GM18907 (cell line): ENCODE results near the gene SETD1B.
"Not testable (repeated sequence)": the region's sequence is repeated elsewhere in the genome, so short reads cannot be mapped to it uniquely, and the experiment has no call there.

ENCODE experiments used
- ATAC-seq: cut with Tn5 transposase; IDR thresholded peaks from one replicate; pipeline ENCODE4 v1.9.1; 2021; ENCODE audit warnings: mild to moderate bottlenecking, moderate library complexity; ENCODE audit not compliant: unreplicated experiment

SETD1B gene

DNA sequence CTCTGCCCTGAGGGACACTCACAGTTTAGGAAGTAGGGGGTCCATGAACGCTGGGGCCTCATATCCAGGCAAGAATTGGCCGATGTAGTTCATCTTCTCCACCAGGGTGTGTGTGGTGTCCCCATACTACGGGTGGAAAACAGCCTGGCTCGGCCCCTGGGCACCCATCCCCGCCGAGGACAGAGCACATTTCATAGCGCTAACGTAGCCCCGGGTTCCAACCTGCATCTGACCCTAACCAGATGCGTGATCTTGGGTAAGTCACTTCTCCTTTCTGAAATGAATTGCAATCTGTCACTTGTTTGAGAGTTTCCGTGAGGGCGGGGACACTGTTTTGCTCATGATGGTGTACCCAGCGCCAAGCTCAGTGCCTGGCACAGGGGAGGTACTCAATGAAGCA is 45.9 kb downstream of the SETD1B start:
- no peak for ATAC-seq

DNA sequence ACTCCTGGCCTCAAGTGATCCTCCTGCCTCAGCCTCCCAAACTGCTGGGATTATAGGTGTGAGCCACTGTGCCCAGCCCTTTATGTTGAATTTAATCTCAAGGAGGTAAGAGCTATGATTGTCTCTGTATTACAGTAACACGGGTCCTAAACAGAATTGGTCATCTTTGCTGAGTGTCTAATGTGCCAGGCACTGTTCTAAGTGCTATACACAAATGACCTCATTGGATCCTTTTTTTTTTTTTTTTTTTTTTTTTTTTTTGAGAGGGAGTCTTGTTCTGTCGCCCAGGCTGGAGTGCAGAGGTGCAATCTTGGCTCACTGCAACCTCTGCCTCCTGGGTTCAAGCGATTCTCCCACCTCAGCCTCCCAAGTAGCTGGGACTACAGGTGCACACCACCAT is 48.6 kb downstream of the SETD1B start:
- ATAC-seq = not testable (repeated sequence)

DNA sequence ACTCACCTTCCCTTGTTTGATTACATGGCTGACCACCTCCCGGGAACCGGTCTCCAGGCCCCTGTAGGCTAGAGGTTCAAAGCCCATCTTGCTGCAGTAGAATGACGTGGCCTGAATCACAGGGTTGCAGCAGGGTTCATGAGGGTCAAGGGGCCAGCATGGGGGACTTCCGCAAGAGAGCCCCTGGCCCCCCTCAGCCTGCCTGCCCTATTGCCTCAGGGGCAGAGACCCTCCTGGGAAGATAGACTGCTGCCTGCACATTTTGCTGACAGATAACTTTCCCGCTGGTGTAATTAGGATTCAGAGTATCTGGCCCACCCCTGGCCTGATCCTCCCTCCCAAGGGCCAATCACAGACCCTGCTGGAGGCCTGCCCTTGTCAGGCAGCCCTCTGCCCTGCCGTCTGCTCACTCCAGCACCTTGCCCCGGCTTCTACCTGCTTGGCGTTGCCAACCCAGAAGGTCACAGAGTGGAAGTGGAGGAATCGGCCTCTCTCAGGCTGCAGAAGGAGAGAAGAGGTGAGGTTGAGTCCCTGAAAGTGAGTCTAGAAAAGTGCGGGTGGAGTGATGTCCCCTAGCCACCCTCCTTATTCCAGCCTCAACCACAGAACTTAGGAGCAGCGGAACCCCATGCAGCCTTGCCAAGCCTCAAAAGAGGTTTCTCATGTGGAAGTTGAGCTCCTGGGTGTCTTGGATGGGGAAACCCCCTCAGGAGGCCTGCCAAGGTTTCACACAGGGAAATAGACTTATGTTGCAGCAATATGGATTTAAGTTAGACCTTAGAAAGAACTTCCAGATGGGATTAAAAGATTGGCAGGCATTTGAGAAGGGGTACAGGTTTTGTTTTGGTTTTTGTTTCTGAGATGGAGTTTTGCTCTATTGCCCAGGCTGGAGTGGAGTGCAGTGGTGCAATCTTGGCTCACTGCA is 53.8 kb downstream of the SETD1B start:
- ATAC-seq = no peak

DNA sequence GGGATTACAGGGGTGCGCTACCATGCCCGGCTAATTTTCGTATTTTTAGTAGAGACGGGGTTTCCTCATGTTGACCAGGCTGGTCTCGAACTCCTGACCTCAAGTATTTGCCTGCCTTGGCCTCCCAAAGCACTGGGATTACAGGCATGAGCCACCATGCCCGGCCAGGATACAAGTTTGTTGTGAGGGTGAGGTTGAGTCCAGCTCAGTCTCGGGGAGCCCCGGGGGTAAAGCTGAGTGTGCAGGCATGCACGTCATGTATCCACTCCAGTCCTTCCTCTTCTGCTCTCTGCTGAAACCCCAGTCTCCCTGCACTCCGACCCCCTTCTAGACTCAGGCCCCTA is 54.5 kb downstream of the SETD1B start:
- ATAC-seq = no peak

DNA sequence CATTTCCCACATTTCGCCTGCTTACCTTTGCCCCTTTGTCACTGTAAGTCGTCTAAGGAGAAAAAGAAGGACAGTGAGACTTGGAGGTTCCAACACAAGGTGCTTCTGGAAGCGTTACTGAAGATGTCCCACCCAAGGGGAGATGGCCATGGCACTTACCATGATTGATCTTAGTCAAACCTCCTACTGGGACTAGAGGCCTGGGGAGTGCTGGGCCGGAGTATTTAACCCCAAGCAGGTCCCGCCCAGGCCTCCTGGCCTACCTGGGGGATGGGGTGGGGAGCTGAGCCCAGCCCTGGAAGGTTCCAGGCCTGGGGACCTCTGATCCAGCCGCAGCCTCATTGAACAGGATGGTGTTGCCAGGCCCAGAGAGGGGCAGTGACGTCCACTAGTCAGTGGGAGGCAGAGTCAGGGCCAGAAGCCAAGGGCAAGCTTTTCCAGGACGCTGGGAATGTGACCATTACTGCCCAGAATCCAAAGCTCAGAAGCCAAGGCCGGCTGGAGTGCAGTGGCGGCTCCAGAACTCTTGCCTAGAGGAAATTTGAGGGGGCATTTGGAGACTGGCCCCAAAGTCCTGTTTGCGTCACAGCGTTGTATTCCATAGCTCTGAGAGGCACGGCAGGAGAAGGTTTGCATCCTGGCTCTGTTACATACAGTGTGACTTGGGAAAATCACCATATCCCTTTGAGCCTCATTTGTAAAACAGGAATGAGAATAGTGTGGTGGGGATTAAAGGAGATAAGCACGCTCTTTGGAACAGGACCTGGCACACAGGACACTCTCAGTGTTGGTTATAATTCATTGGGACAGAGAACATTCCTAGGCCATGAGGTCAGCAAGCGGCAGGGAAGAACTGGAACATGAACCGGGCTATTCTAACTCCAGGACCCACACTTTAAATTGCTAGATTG is 55.1 kb downstream of the SETD1B start, which contains the start of gene HPD:
Gene HPD, minus strand, starts transcription at position 198 of the 911 bp plus-strand sequence. Its CDS starts 36 bp downstream, at position 162.
- ATAC-seq = no peak

DNA sequence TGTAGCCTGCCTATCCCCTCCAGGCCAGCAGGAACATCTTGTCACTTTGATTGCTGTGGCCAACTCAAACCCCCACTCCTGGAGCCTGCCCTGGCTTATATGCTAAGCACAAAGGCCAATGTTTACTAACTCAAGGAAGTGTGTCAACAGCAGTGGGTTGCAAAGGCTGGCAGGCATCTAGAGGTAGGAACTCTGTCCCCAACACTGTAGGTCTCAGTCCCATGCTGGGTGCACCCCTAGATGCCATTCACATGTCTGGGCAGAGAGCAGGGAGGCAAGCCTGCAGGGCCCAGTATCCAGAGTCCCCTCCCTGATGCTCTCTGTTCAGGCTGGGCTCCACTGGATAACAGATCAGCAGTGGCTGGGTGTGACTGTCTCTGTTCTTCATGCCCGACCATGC is 56.4 kb downstream of the SETD1B start:
- no peak for ATAC-seq

DNA sequence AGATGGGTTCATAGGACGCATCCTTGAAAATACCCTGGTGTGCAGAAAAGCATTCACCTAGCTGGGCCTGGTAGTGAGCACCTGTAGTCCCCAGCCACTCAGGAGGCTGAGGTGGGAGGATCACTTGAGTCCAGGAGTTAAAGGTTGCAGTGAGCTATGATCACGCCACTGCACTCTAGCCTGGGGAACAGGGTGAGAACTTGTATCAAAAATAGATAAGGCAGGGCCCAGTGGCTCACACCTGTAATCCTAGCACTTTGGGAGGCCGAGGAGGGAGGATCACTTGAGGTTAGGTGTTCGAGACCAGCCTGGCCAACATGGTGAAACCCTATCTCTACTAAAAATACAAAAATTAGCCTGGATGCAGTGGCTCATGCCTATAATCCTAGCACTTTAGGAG is 56.9 kb downstream of the SETD1B start:
- ATAC-seq = not testable (repeated sequence)

DNA sequence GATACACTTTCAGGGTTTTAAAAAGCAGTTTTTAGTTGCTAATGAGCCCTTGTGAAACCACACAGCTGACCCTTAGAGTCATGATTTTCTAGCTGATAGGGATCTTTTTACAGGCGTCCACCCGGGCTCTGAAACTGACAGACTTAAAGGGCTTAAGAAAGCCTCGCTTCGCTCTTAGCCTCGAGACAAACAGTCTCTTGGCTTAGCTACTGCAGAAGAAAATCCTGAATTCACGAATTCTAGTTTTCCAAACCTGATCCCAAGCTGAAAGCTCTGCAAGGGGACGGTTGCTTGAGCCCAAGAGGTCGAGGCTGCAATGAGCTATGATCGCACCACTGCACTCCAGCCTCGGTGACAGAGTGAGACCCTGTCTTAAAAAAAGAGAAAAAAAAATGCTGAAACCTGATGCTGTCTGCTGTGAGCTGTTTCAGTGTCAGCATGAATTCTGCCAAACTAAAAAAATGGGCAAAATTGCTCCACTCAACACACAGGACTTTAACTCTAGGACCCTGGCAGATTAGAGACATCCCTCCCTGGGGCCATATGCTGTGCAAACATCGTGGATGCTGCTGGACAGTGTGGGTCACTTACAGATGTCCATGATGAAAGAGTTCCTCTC is 57.9 kb downstream of the SETD1B start:
- no peak for ATAC-seq

DNA sequence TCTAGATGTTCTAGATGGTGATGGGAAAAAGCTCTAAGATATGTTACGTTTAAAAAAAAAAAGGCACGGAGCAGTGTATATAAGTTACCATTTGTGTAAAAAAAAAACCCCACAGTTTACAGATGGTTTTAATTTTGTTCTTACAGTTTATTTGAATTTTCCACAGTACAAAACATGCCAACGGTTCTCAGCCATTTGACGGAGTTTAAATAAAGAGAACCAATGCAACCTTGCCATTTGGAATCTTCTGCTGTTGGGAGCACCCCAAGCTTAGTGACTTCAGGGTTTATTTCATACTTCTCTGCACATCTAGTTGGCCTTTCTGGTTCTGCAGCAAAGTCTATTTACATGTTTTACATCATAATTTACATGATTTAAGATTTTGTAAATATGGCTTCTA is 62.5 kb downstream of the SETD1B start:
- ATAC-seq = no peak

DNA sequence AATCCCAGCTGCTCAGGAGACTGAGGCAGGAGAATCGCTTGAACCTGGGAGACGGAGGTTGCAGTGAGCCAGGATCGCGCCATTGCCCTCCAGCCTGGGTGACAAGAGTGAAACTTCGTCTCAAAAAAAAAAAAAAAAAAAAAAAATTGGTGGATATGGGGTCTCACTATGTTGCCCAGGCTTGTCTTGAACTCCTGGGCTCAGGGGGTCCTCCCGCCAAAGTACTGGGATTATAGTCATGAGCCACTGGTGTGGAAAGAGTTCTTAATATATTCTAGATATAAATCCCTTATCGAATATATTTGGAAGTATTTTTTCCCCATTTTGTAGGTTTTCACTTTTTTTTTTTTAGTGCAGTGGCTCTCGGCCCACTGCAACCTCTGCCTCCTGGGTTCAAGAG is 65.4 kb downstream of the SETD1B start:
- not testable (repeated sequence) for ATAC-seq

DNA sequence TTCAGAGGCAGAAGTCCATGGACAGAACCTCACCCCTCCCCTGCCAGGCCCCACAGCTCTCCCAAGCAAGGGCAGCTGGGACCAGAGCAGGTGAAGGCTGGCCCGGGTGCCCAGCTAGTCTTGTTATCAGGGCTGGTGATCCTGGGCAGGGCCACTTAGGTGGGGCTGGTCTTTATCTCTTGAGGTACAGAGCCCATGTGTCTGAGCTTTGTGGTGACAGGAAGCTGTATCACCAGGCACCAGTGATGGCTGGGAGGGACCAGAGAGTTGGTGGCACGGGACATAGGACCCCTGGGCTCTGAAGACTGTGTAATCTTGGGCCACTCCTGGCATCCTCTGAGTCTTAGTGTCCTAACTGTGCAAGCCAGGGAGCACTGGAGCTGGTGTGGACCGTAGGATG is 67.7 kb downstream of the SETD1B start:
- no peak for ATAC-seq

DNA sequence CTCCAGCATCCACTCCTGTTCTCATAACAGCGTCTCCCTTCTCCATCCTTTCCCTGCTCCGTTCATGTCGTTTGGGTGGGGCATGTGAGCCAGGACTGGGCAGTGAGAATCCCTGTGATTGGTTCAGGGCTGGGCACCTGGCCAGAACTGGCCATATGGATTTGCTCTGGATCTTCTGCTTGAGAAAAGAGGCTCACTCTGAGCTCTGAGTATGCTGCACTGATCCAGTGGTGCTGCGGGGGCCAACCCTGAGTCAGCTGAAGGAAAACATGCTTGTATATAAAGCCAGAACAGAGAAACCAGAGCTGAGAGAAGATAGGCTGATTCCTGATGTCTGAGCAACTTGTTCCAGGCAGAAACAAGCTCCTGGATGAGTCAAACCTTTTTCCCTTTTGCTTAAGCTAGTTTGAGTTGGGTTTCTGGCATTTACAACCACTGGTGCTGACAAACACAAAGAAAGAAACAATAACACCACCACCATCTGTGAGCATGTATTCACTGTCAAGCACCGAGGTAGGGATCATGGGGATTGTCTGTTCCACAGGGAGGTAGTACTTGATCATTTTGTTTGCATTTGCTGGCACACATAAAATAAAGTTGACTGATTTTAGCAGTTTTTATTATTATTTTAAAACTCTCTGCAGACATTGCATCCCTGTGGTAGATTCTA is 68.9 kb downstream of the SETD1B start:
- no peak for ATAC-seq

DNA sequence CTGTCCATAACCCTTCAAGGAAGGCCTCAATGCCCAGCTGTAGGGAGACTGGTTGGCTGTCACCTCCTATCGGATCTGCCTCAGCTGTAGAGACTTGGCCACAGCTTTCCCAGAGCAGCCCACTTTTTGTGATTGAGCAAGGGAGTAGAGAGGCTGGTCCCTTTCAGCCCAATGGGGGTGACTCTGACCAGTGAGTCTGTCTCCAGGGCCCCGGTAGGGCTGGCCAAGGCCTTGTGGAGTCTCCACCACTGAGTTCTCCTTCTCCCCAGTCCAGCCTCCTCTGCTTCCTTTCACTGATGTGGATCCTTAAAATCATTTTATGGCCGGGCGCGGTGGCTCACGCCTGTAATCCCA is 69.4 kb downstream of the SETD1B start:
- no peak for ATAC-seq

DNA sequence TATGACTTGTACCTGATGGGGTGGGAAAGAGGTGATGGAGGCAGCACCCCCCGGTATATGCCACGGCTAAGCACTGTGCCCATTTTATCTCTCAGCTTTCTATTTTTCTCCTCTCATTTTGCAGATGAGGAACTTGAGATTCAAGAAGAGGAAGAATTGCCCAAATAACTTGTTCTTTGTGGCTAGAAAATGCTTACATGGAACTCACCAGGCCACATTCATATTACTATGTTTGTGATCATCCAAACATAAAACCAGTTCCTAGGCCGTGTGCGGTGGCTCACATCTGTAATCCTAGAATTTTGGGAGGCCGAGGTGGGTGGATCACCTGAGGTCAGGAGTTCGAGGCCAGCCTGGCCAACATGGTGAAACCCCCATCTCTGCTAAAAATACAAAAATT is 70.3 kb downstream of the SETD1B start:
- no peak for ATAC-seq

DNA sequence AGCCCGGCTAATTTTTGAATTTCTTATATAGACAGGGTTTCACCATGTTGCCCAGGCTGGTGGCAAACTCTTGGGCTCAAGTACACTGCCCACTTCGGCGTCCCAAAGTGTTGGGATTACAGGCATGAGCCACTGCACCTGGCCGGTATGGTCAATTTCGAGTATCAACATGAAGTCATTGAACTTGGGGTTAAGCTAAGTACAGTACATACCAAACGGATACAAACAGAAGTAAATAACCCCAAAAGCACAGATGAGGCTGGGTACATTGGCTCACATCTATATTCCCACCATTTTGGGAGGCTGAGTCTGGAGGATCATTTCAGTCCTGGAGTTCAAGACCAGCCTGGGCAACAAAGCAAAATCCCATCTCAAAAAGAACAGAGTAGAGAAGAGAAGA is 71.8 kb downstream of the SETD1B start:
- no peak for ATAC-seq

DNA sequence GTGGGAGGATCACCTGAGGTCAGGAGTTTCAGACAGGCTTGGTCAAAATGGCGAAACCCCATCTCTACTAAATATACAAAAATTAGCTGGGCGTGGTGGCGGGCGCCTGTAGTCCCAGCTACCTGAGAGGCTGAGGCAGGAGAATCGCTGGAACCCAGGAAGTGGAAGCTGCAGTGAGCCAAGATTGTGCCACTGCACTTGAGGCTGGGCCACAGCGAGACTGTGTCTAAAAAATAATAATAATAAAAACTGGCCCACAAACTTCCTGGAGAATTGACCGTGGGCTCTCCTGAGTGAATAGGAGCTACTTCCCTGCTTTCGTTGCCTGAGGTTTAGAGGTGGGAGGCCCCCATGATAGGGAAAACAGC is 72.3 kb downstream of the SETD1B start:
- ATAC-seq = not testable (repeated sequence)
